CD14-positive monocyte (primary cell): ENCODE data around the gene TEKT2. TPM values are rescaled to one million over a fixed set of nuclear protein-coding genes. Genes with fewer than 3 reads are reported as not detected.

ENCODE experiments used
- DNase-seq, 3 donors: peaks; one replicate each; pipeline ENCODE4 v3.0.0-alpha.2; 2011 to 2022
- H2AFZ ChIP-seq: 2 replicates; pipeline ENCODE4 v1.6.0; 2012; ENCODE audit warnings: mild to moderate bottlenecking, low read depth, low read length, inconsistent platforms; ENCODE audit not compliant: insufficient read depth, poor library complexity, severe bottlenecking
- H3K27ac ChIP-seq, 2 donors: 1 replicate in 1 of 2; 2 replicates in 1 of 2; pipeline ENCODE4 v1.5.1; 2012 to 2013; ENCODE audit warnings: low read length in 2 of 2, control low read depth in 1 of 2, inconsistent platforms in 1 of 2, low read depth in 1 of 2, mild to moderate bottlenecking in 1 of 2
- H3K27me3 ChIP-seq, 2 donors: one replicate each; pipeline versions ENCODE4 v1.6.0 to v1.6.1; 2011 to 2013; ENCODE audit warnings: low read length in 2 of 2; ENCODE audit not compliant: control insufficient read depth in 2 of 2, insufficient read depth in 2 of 2
- H3K36me3 ChIP-seq, 2 donors: replicated peaks in 1 of 2; 1 replicate in 1 of 2; 2 replicates in 1 of 2; pipeline versions ENCODE4 v1.5.1 to v1.6.1; 2012 to 2013; ENCODE audit warnings: low read length in 2 of 2, control low read depth in 1 of 2, inconsistent platforms in 1 of 2, mild to moderate bottlenecking in 1 of 2; ENCODE audit not compliant: insufficient read depth in 2 of 2, control insufficient read depth in 1 of 2
- H3K4me1 ChIP-seq, 2 donors: 1 replicate in 1 of 2; 2 replicates in 1 of 2; pipeline versions ENCODE4 v1.5.1 to v1.6.1; 2012 to 2013; ENCODE audit warnings: low read length in 2 of 2, control low read depth in 1 of 2, inconsistent platforms in 1 of 2, mild to moderate bottlenecking in 1 of 2, moderate library complexity in 1 of 2; ENCODE audit not compliant: insufficient read depth in 2 of 2, control insufficient read depth in 1 of 2
- H3K4me2 ChIP-seq: replicated peaks from 2 replicates; pipeline ENCODE3; 2012; ENCODE audit warnings: low read length, moderate library complexity, mild to moderate bottlenecking; ENCODE audit not compliant: poor library complexity, severe bottlenecking; ENCODE audit errors: extremely low read depth
- H3K4me3 ChIP-seq, 3 experiments: fragments of 200-600 bp in 1 of 3; sonication (generic) in 1 of 3; replicated peaks in 1 of 3; 1 replicate in 2 of 3; 2 replicates in 1 of 3; pipeline ENCODE4 v1.5.1; 2011 to 2013; ENCODE audit warnings: low read length in 3 of 3, mild to moderate bottlenecking in 3 of 3, control low read depth in 2 of 3, low read depth in 2 of 3, inconsistent platforms in 1 of 3, moderate library complexity in 1 of 3
- H3K79me2 ChIP-seq: 2 replicates; pipeline ENCODE4 v1.6.0; 2012; ENCODE audit warnings: mild to moderate bottlenecking, control low read depth, inconsistent platforms, low read length, moderate library complexity; ENCODE audit not compliant: insufficient read depth
- H3K9ac ChIP-seq: 2 replicates; pipeline ENCODE4 v1.6.0; 2017; ENCODE audit warnings: low read length, mild to moderate bottlenecking; ENCODE audit not compliant: insufficient read depth, poor library complexity, severe bottlenecking
- H3K9me3 ChIP-seq, 2 donors: replicated peaks in 1 of 2; 1 replicate in 1 of 2; 2 replicates in 1 of 2; pipeline versions ENCODE4 v1.5.1 to v1.6.1; 2012 to 2013; ENCODE audit warnings: low read length in 2 of 2, control low read depth in 1 of 2; ENCODE audit not compliant: control insufficient read depth in 1 of 2, insufficient read depth in 1 of 2
- H4K20me1 ChIP-seq: 2 replicates; pipeline ENCODE4 v1.6.0; 2012; ENCODE audit warnings: mild to moderate bottlenecking, low read length, control low read depth, moderate library complexity; ENCODE audit not compliant: insufficient read depth
- H3K27ac Mint-ChIP-seq, 7 donors: one replicate each; pipeline ENCODE4 v1.8.0; 2020; ENCODE audit warnings: mild to moderate bottlenecking in 7 of 7, mixed read lengths in 7 of 7, moderate library complexity in 6 of 7, inconsistent platforms in 2 of 7
- H3K27me3 Mint-ChIP-seq, 3 donors: one replicate each; pipeline ENCODE4 v1.8.0; 2021 to 2022; ENCODE audit warnings: low read depth in 3 of 3, mild to moderate bottlenecking in 3 of 3, mixed read lengths in 3 of 3, moderate library complexity in 3 of 3, inconsistent platforms in 1 of 3
- H3K36me3 Mint-ChIP-seq, 2 donors: one replicate each; pipeline ENCODE4 v1.8.0; 2020; ENCODE audit warnings: mixed read lengths in 2 of 2, inconsistent platforms in 1 of 2, mild to moderate bottlenecking in 1 of 2
- H3K4me1 Mint-ChIP-seq: one replicate; pipeline ENCODE4 v1.8.0; 2020; ENCODE audit warnings: mild to moderate bottlenecking, mixed read lengths
- H3K4me3 Mint-ChIP-seq, 2 donors: one replicate each; pipeline ENCODE4 v1.8.0; 2020; ENCODE audit warnings: mild to moderate bottlenecking in 2 of 2, mixed read lengths in 2 of 2, moderate library complexity in 1 of 2
- H3K9me3 Mint-ChIP-seq, 7 donors: one replicate each; pipeline ENCODE4 v1.8.0; 2020 to 2022; ENCODE audit warnings: mixed read lengths in 7 of 7, mild to moderate bottlenecking in 6 of 7, moderate library complexity in 6 of 7, inconsistent platforms in 2 of 7
- CTCF ChIP-seq: fragments of 200-600 bp; IDR thresholded peaks from one replicate; pipeline ENCODE4 v1.8.0; 2022; ENCODE audit warnings: antibody characterized with exemption, mild to moderate bottlenecking
- WGBS: methylation state at CpG from one replicate; pipeline ENCODE4 v1.1.5; 2013; ENCODE audit warnings: missing lambda C conversion rate; ENCODE audit not compliant: insufficient coverage; 5-methylcytosine and 5-hydroxymethylcytosine counted together
- intact Hi-C, 2 donors: fragments of 100-400 bp; cut with micrococcal nuclease; formaldehyde crosslinking; loops; one replicate each; pipeline versions ENCODE4 v1.15.0 to v1.15.1; 2023
- polyA plus RNA-seq, 3 donors: library from polyadenylated mRNA; depleted of rRNA in 1 of 3; unstranded in 2 of 3; stranded (reverse) in 1 of 3; fragments of 300-500 nt in 2 of 3; fragments of >200 nt in 1 of 3; fragmentation: Illumina TruSeq in 2 of 3; gene quantifications; 1 replicate in 2 of 3; 2 replicates in 1 of 3; pipeline ENCODE4 v1.2.3, GENCODE V29; 2012 to 2021

The TEKT2 gene
- polyA plus RNA-seq, 3 donors: 0.23 TPM; not detected in 2

- Histone ChIP-seq H3K4me1 (no peaks in the 10 kb centered on the region), H3K9ac (no peak overlapping the region), H3K36me3 (peaks cover 0 to 10% of the 10 kb centered on the region in 2 donors), H3K9me3 (no peaks in the 10 kb centered on the region), H4K20me1 (no peaks in the 10 kb centered on the region), H3K79me2 (no peaks in the 10 kb centered on the region), H2AFZ (no peak overlapping the region), H3K4me3 (no peak overlapping the region), H3K4me2 (no peak overlapping the region), H3K27me3 (no peaks in the 10 kb centered on the region), H3K27ac (no peak overlapping the region)
- Mint-ChIP-seq H3K27me3 (peaks cover 2 to 6% (median 6%) of the 10 kb centered on the region in 3 donors), H3K27ac (no peak overlapping the region), H3K36me3 (peaks cover 20 to 39% of the 10 kb centered on the region in 2 donors), H3K4me3 (no peak overlapping the region), H3K9me3 (no peaks in the 10 kb centered on the region), H3K4me1 (peaks cover 5% of the 10 kb centered on the region)
- intact Hi-C loops: no loop called here
- no peak for DNase-seq
- 100% methylated on average over 5 of the region's 14 CpGs for WGBS
- no peak for TF ChIP-seq CTCF
Observed at GRCh38 chr1:36108314-36108713, 24.4 kb downstream of the TEKT2 start.

GRCh38 chr1:36109041-36109679, 25.3 kb downstream of the TEKT2 start:
- no peak overlapping the region for H3K4me2 ChIP-seq
- peaks cover 0 to under 1% (median 0%) of the 10 kb centered on the region in 7 donors for H3K9me3 Mint-ChIP-seq
- 9% methylated on average over 6 of the region's 11 CpGs for WGBS
- DNase-seq: no peak
- no peak overlapping the region for H3K9ac ChIP-seq
- no peak overlapping the region for H3K27ac ChIP-seq
- peaks cover 0 to 15% of the 10 kb centered on the region in 2 donors for H3K36me3 ChIP-seq
- H4K20me1 ChIP-seq: no peaks in the 10 kb centered on the region
- H3K4me1 Mint-ChIP-seq: peaks cover 5% of the 10 kb centered on the region
- intact Hi-C loops: no loop called here
- no peak for TF ChIP-seq CTCF
- H3K36me3 Mint-ChIP-seq: peaks cover 25 to 47% of the 10 kb centered on the region in 2 donors
- H3K79me2 ChIP-seq: no peaks in the 10 kb centered on the region
- H3K27me3 ChIP-seq: no peaks in the 10 kb centered on the region
- H3K27me3 Mint-ChIP-seq: peaks cover 2 to 6% (median 5%) of the 10 kb centered on the region in 3 donors
- H3K4me3 Mint-ChIP-seq: no peak overlapping the region
- no peak overlapping the region for H3K27ac Mint-ChIP-seq
- no peaks in the 10 kb centered on the region for H3K4me1 ChIP-seq
- no peak overlapping the region for H3K4me3 ChIP-seq
- no peak overlapping the region for H2AFZ ChIP-seq
- H3K9me3 ChIP-seq: no peaks in the 10 kb centered on the region
